MCF 10A (cell line): Measurements from ENCODE around the gene MZB1. TPM values are rescaled to one million over a fixed set of nuclear protein-coding genes. Genes with fewer than 3 reads are reported as not detected.

ENCODE experiments used
- BruUV-seq: library from RNA; stranded (reverse); fragments of 400-500 nt; replicated peaks from 2 replicates; lab custom pipeline; 2021; lab: Mats Ljungman, UMichigan
- CTCF ChIA-PET: fragments of 300-600 bp; sonication (Branson Sonifier 250); formaldehyde crosslinking; extraction: SDS; loops from one replicate; lab custom pipeline; 2021; ENCODE audit warnings: antibody characterized with exemption, inconsistent platforms; lab: Yijun Ruan, JAX
- POLR2A ChIA-PET: fragments of 300-600, 350-650 bp; sonication (Branson Sonifier 250); formaldehyde crosslinking; extraction: SDS; loops from one replicate; lab custom pipeline; 2020; ENCODE audit warnings: antibody characterized with exemption, inconsistent platforms; lab: Yijun Ruan, JAX
- DNase-seq: peaks from one replicate; pipeline ENCODE4 v3.0.0-alpha.2; 2018; ENCODE audit not compliant: unreplicated experiment
- H3K27ac Mint-ChIP-seq: one replicate; pipeline ENCODE4 v1.8.0; 2022; ENCODE audit warnings: mild to moderate bottlenecking, low read depth, mixed read lengths; ENCODE audit not compliant: unreplicated experiment
- H3K27me3 Mint-ChIP-seq: one replicate; pipeline ENCODE4 v1.8.0; 2022; ENCODE audit warnings: mixed read lengths; ENCODE audit not compliant: insufficient read depth, unreplicated experiment
- H3K36me3 Mint-ChIP-seq: one replicate; pipeline ENCODE4 v1.8.0; 2022; ENCODE audit warnings: mild to moderate bottlenecking, moderate library complexity, mixed read lengths; ENCODE audit not compliant: insufficient read depth, unreplicated experiment
- H3K4me1 Mint-ChIP-seq: one replicate; pipeline ENCODE4 v1.8.0; 2022; ENCODE audit warnings: mixed read lengths; ENCODE audit not compliant: insufficient read depth, unreplicated experiment
- H3K4me3 Mint-ChIP-seq: one replicate; pipeline ENCODE4 v1.8.0; 2022; ENCODE audit warnings: mild to moderate bottlenecking, moderate library complexity, mixed read lengths; ENCODE audit not compliant: unreplicated experiment
- H3K9me3 Mint-ChIP-seq: one replicate; pipeline ENCODE4 v1.8.0; 2022; ENCODE audit warnings: mixed read lengths; ENCODE audit not compliant: unreplicated experiment
- CTCF ChIP-seq: fragments of 200-600 bp; IDR thresholded peaks from one replicate; pipeline ENCODE4 v1.8.0; 2022; ENCODE audit warnings: antibody characterized with exemption, mild to moderate bottlenecking; ENCODE audit not compliant: unreplicated experiment
- intact Hi-C: fragments of 100-400 bp; cut with micrococcal nuclease; formaldehyde crosslinking; loops from 2 replicates; pipeline ENCODE4 v1.14.1; 2022
- total RNA-seq: library from RNA; stranded (reverse); gene quantifications from 2 replicates; pipeline ENCODE4 v1.2.3, GENCODE V29; 2022

MZB1 gene
- total RNA-seq, 1 experiment from 2014 or later = not detected

GRCh38 chr5:139371482-139372435, 18.0 kb downstream of the MZB1 start:
- Mint-ChIP-seq H3K27me3 (no peaks in the 10 kb centered on the region), H3K27ac (peak overlapping the region; percentile 82), H3K9me3 (no peaks in the 10 kb centered on the region), H3K4me1 (peaks cover 11% of the 10 kb centered on the region), H3K4me3 (no peak overlapping the region), H3K36me3 (peaks cover 68% of the 10 kb centered on the region)
- intact Hi-C loops = no loop called here
- ChIA-PET POLR2A (interaction anchor here (1.2 to 4.1 kb wide), 3 partner anchors 14 to 32 kb away, joined by 4 to 44 read pairs (median 6); partner anchors contain the start of genes PAIP2 and SPATA24), CTCF (interaction anchor here (0.7 to 1.6 kb wide), 5 partner anchors 10 to 50 kb away, joined by 3 to 5 read pairs (median 3); no protein-coding TSS in a partner anchor)
- no TSS peak for BruUV-seq
- DNase-seq = no peak
- no peak for TF ChIP-seq CTCF

DNA sequence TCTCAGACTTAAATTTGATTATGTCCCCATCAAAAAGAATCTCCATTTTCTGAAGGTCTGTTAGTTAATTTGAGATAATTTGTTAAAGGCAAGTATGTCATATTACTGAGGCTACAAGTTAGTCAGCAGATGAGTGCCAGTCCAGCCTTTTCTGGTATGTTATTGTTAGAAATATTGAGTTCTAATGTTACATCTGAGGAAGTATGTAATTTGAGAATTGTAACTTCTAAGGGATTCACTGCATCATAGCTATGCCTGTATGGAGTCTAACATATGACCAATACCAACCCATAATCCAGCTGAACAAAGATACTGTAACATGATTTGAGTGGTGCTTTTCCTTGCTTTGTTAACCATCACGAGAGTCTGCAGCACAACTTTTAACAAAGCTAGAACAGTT, 20.5 kb downstream of the MZB1 start:
- Mint-ChIP-seq H3K36me3 (peaks cover 88% of the 10 kb centered on the region), H3K9me3 (no peaks in the 10 kb centered on the region), H3K4me3 (no peak overlapping the region), H3K27ac (no peak overlapping the region), H3K4me1 (peaks cover 10% of the 10 kb centered on the region), H3K27me3 (no peaks in the 10 kb centered on the region)
- intact Hi-C loops = no loop called here
- CTCF ChIA-PET = interaction anchor here (0.6 to 0.7 kb wide), 4 partner anchors 18 to 56 kb away, joined by 3 read pairs; no protein-coding TSS in a partner anchor
- POLR2A ChIA-PET = interaction anchor here (0.7 to 2.0 kb wide), 3 partner anchors 9 to 80 kb away, joined by 3 to 4 read pairs (median 3); no protein-coding TSS in a partner anchor
- BruUV-seq = TSS peak; percentile 70
- DNase-seq = no peak
- TF ChIP-seq CTCF = no peak

- Mint-ChIP-seq H3K4me3 (no peak overlapping the region), H3K9me3 (no peaks in the 10 kb centered on the region), H3K4me1 (peaks cover 5% of the 10 kb centered on the region), H3K27ac (no peak overlapping the region), H3K36me3 (peaks cover 92% of the 10 kb centered on the region), H3K27me3 (no peaks in the 10 kb centered on the region)
- no TSS peak for BruUV-seq
- DNase-seq = no peak
- intact Hi-C loops = no loop called here
- no peak for TF ChIP-seq CTCF
- POLR2A ChIA-PET = interaction anchor here (0.5 to 1.0 kb wide), 5 partner anchors 9 to 79 kb away, joined by 3 to 4 read pairs (median 3); partner anchors contain the start of gene PAIP2
- CTCF ChIA-PET = interaction anchor here (0.6 to 1.7 kb wide), 5 partner anchors 12 to 54 kb away, joined by 3 read pairs; no protein-coding TSS in a partner anchor
These were observed 21.1 kb downstream of the MZB1 start for GRCh38 chr5:139368613-139369012.

GRCh38 chr5:139364466-139364865, 25.2 kb downstream of the MZB1 start:
- POLR2A ChIA-PET = interaction anchor here (0.7 to 1.3 kb wide), 2 partner anchors 9 to 19 kb away, joined by 3 to 5 read pairs; no protein-coding TSS in a partner anchor
- Mint-ChIP-seq H3K4me3 (no peak overlapping the region), H3K27me3 (no peaks in the 10 kb centered on the region), H3K27ac (no peak overlapping the region), H3K36me3 (peaks cover 86% of the 10 kb centered on the region), H3K9me3 (no peaks in the 10 kb centered on the region), H3K4me1 (peaks cover 6% of the 10 kb centered on the region)
- CTCF ChIA-PET = no interaction called here
- no TSS peak for BruUV-seq
- DNase-seq = no peak
- TF ChIP-seq CTCF = no peak
- intact Hi-C loops = no loop called here
